ENCODE results near the gene BRIP1. TPM values are rescaled to one million over a fixed set of nuclear protein-coding genes. Genes with fewer than 3 reads are reported as not detected.

Gene BRIP1
- polyA plus RNA-seq, 1 of the 3 experiments (the other 2 are of a cell fraction), result 2.0 TPM

DNA sequence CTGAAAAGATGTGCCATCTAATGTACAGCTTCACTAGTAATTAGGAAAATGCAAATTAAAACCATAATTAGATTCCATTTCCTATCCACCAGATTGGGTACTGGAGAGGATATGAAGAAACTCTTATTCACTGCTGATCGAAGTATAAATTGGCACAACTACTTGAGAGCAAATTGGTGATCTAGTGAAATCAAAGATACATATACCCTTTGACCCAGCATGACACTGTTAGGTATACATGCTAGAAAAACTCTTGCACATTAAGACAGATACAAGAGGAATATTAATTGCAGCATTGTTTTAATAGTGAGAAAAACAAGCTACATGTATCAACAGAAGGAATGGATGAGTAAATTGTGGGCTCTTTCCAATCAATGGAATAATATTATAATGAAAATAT, 48.8 kb downstream of the BRIP1 start:
- Histone ChIP-seq H4K20me1 (ENCODE audit: insufficient read depth) (no peaks in the 10 kb centered on the region), H3K4me2 (no peak overlapping the region), H3K36me3 (replicated peaks in 1 of 2; ENCODE audit: control insufficient read depth in 1 of 2, insufficient read depth in 2 of 2, low read length in 1 of 2) (peaks cover 25 to 47% of the 10 kb centered on the region in 2 experiments), H2AFZ (ENCODE audit: low read depth) (no peak overlapping the region), H3K9me3 (no peaks in the 10 kb centered on the region), H3K9me2 (no peaks in the 10 kb centered on the region), H3F3A (replicated peaks; ENCODE audit: insufficient read depth) (peaks cover 28% of the 10 kb centered on the region), H3K9ac (no peak overlapping the region), H3K4me3 (ENCODE audit: low read depth in 2 of 2, low read length in 1 of 2) (no peak overlapping the region), H3K4me1 (ENCODE audit: control insufficient read depth in 1 of 2, insufficient read depth in 2 of 2, low read depth in 1 of 2, low read length in 1 of 2) (peaks cover 12 to 16% of the 10 kb centered on the region in 2 experiments; a peak in 2 of 4 replicates), H3K79me2 (ENCODE audit: insufficient read depth) (peaks cover 10% of the 10 kb centered on the region; the same call in 1 of the 2 replicates), H3K27ac (ENCODE audit: low read depth in 2 of 2, low read length in 1 of 2) (no peak overlapping the region), H3K27me3 (ENCODE audit: insufficient read depth) (no peaks in the 10 kb centered on the region)
- CTCF ChIA-PET, result interaction anchor here (1.0 to 1.2 kb wide), 4 partner anchors 9 to 401 kb away, joined by 4 to 5 read pairs (median 4); no protein-coding TSS in a partner anchor
- no peak for DNase-seq
- POLR2A ChIA-PET, result no interaction called here
- TF ChIP-seq FOSL2 (IDR thresholded peaks at IDR 0.05; ENCODE audit: borderline replicate concordance, low read depth), result no peak
- TF ChIP-seq FOXM1 (IDR thresholded peaks at IDR 0.05; ENCODE audit: low read depth), result no peak
- TF ChIP-seq ELF1 (IDR thresholded peaks at IDR 0.05), result no peak
- no peak for TF ChIP-seq RFX5 (IDR thresholded peaks at IDR 0.05; ENCODE audit: low read length)
- TF ChIP-seq NRF1 (IDR thresholded peaks at IDR 0.05; ENCODE audit: low read depth, low read length), result no peak
- TF ChIP-seq, protein P1, sequence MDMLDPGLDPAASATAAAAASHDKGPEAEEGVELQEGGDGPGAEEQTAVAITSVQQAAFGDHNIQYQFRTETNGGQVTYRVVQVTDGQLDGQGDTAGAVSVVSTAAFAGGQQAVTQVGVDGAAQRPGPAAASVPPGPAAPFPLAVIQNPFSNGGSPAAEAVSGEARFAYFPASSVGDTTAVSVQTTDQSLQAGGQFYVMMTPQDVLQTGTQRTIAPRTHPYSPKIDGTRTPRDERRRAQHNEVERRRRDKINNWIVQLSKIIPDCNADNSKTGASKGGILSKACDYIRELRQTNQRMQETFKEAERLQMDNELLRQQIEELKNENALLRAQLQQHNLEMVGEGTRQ (IDR thresholded peaks at IDR 0.05; ENCODE audit: borderline replicate concordance, low read depth, low read length), result no peak
- TF ChIP-seq, protein P2, sequence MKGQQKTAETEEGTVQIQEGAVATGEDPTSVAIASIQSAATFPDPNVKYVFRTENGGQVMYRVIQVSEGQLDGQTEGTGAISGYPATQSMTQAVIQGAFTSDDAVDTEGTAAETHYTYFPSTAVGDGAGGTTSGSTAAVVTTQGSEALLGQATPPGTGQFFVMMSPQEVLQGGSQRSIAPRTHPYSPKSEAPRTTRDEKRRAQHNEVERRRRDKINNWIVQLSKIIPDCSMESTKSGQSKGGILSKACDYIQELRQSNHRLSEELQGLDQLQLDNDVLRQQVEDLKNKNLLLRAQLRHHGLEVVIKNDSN (IDR thresholded peaks at IDR 0.05; ENCODE audit: borderline replicate concordance, low read depth), result no peak
- no peak for TF ChIP-seq RAD21 (IDR thresholded peaks at IDR 0.05; ENCODE audit: low read length)
- TF ChIP-seq GABPA (IDR thresholded peaks at IDR 0.05; ENCODE audit: low read depth), result no peak
- no peak for TF ChIP-seq EP300 (IDR thresholded peaks at IDR 0.05; ENCODE audit: borderline replicate concordance in 1 of 2, low read depth in 1 of 2, low read length in 1 of 2)
- 97% methylated on average over 1 of the region's 1 CpG for WGBS (ENCODE audit: low lambda C conversion rate)

DNA sequence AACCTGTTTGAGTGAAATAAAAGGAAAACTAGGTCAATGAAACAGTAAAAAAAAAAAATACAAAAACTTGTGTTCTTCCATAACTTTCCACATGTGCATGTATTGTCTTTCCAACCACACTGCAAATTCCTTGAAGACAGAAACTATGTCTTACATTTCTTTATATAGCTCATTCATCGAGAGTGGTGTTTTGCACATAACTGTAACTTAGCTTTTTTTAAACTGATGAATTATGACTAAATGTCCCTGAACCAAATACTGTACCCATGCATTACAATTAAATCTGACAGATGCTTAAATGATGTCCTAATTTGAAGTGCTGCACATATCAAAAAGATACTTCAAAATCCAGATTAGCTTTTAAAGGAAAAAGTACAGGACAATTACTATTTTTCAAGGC, 50.1 kb downstream of the BRIP1 start:
- peak overlapping the region; percentile 38 to 55; a peak in 3 of 4 replicates for H3K27ac ChIP-seq (ENCODE audit: low read depth in 2 of 2, low read length in 1 of 2)
- no peak for DNase-seq
- peaks cover 13 to 22% of the 10 kb centered on the region in 2 experiments; a peak in 2 of 4 replicates for H3K4me1 ChIP-seq (ENCODE audit: control insufficient read depth in 1 of 2, insufficient read depth in 2 of 2, low read depth in 1 of 2, low read length in 1 of 2)
- H2AFZ ChIP-seq (ENCODE audit: low read depth), result no peak overlapping the region
- H3K9ac ChIP-seq, result no peak overlapping the region
- peaks cover 10% of the 10 kb centered on the region; the same call in 1 of the 2 replicates for H3K79me2 ChIP-seq (ENCODE audit: insufficient read depth)
- peaks cover 30 to 49% of the 10 kb centered on the region in 2 experiments for H3K36me3 ChIP-seq (replicated peaks in 1 of 2; ENCODE audit: control insufficient read depth in 1 of 2, insufficient read depth in 2 of 2, low read length in 1 of 2)
- POLR2A ChIA-PET, result no interaction called here
- H3K9me2 ChIP-seq, result no peaks in the 10 kb centered on the region
- no peak overlapping the region; a peak in 1 of 4 replicates for H3K4me3 ChIP-seq (ENCODE audit: low read depth in 2 of 2, low read length in 1 of 2)
- CTCF ChIA-PET, result interaction anchor here (1.3 kb wide), 1 partner anchor 24 kb away, joined by 5 read pairs; no protein-coding TSS in a partner anchor
- no peaks in the 10 kb centered on the region for H3K9me3 ChIP-seq
- no peaks in the 10 kb centered on the region for H4K20me1 ChIP-seq (ENCODE audit: insufficient read depth)
- H3K4me2 ChIP-seq, result no peak overlapping the region; the same call in 1 of the 2 replicates
- WGBS (ENCODE audit: low lambda C conversion rate), result 23% methylated on average over 1 of the region's 1 CpG
- no peaks in the 10 kb centered on the region for H3K27me3 ChIP-seq (ENCODE audit: insufficient read depth)
- H3F3A ChIP-seq (replicated peaks; ENCODE audit: insufficient read depth), result peaks cover 35% of the 10 kb centered on the region
- TF ChIP-seq YY1 (IDR thresholded peaks at IDR 0.05; ENCODE audit: low read depth) (no peak), RCOR1 (IDR thresholded peaks at IDR 0.05; ENCODE audit: low read length) (no peak), GABPA (IDR thresholded peaks at IDR 0.05; ENCODE audit: low read depth) (no peak), FOSL2 (IDR thresholded peaks at IDR 0.05; ENCODE audit: borderline replicate concordance, low read depth) (no peak), FOXJ3 (CRISPR knock-in tag; IDR thresholded peaks at IDR 0.05) (no peak), TAF1 (IDR thresholded peaks at IDR 0.05; ENCODE audit: borderline replicate concordance, low read depth, low read length) (no peak), TEAD4 (IDR thresholded peaks at IDR 0.05; ENCODE audit: borderline replicate concordance, insufficient read depth) (0 out of 2 replicates have a peak, but pooled peaks have one; percentile 29), MXI1 (IDR thresholded peaks at IDR 0.05; ENCODE audit: low read depth, low read length) (no peak), JUND (IDR thresholded peaks at IDR 0.05) (no peak), SMC3 (IDR thresholded peaks at IDR 0.05; ENCODE audit: low read depth, low read length) (no peak), CHD2 (IDR thresholded peaks at IDR 0.05; ENCODE audit: low read length, partially characterized antibody) (no peak), EP300 (IDR thresholded peaks at IDR 0.05; ENCODE audit: borderline replicate concordance in 1 of 2, low read depth in 1 of 2, low read length in 1 of 2) (peak; percentile 3 to 60; a peak in 2 of 4 replicates)
- TF ChIP-seq, protein P3, sequence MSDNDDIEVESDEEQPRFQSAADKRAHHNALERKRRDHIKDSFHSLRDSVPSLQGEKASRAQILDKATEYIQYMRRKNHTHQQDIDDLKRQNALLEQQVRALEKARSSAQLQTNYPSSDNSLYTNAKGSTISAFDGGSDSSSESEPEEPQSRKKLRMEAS (IDR thresholded peaks at IDR 0.05; ENCODE audit: low read depth), result no peak
- TF ChIP-seq, protein P2 (IDR thresholded peaks at IDR 0.05; ENCODE audit: borderline replicate concordance, low read depth), result no peak
- TF ChIP-seq, protein P4, sequence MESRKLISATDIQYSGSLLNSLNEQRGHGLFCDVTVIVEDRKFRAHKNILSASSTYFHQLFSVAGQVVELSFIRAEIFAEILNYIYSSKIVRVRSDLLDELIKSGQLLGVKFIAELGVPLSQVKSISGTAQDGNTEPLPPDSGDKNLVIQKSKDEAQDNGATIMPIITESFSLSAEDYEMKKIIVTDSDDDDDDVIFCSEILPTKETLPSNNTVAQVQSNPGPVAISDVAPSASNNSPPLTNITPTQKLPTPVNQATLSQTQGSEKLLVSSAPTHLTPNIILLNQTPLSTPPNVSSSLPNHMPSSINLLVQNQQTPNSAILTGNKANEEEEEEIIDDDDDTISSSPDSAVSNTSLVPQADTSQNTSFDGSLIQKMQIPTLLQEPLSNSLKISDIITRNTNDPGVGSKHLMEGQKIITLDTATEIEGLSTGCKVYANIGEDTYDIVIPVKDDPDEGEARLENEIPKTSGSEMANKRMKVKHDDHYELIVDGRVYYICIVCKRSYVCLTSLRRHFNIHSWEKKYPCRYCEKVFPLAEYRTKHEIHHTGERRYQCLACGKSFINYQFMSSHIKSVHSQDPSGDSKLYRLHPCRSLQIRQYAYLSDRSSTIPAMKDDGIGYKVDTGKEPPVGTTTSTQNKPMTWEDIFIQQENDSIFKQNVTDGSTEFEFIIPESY (IDR thresholded peaks at IDR 0.05; ENCODE audit: borderline replicate concordance, low read depth), result no peak
- TF ChIP-seq, protein P5, sequence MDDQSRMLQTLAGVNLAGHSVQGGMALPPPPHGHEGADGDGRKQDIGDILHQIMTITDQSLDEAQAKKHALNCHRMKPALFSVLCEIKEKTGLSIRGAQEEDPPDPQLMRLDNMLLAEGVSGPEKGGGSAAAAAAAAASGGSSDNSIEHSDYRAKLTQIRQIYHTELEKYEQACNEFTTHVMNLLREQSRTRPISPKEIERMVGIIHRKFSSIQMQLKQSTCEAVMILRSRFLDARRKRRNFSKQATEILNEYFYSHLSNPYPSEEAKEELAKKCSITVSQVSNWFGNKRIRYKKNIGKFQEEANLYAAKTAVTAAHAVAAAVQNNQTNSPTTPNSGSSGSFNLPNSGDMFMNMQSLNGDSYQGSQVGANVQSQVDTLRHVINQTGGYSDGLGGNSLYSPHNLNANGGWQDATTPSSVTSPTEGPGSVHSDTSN (IDR thresholded peaks at IDR 0.05), result peak; percentile 73

All from SK-N-SH (cell line).